Germinal center (tissue), 1 donor: ENCODE data around the gene HTR1D.

Source experiments
- DNase-seq: peaks from one replicate; pipeline ENCODE4 v3.0.0; 2012; ENCODE audit warnings: mixed read lengths, low spot score

HTR1D gene

DNA sequence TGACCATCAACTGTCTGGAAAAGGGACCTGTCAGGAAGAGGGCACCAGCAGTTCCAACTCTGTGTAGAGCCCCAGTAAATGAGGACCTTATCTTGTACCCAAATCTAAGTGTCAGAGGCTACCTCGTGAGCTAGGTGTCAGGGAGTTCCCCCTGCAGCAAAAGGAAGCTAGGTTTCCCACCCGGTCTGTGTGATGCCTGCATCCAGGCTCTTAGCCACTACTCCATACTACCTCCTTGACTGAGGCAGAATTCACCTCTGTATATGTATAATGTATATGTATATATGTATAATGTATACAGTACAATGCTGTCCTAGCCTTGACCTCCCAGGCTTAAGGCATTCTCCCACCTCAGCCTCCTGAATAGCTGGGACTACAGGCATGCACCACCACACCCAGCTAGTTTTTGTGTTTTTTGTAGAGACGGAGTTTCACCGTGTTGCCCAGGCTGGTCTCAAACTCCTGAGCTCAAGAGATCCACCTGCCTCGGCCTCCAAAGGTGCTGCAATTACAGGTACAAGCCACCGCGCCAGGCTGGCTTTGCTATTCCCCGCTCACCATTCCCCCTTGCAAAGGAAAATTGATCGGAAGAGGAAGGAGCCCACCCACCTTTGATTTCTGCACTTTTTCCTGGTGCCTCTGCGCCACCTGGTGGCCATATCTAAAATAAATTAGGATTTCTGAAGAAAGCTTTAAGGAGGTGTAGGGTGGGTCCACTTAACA, 32.9 kb downstream of the HTR1D start:
- DNase-seq: peak; percentile 50

DNA sequence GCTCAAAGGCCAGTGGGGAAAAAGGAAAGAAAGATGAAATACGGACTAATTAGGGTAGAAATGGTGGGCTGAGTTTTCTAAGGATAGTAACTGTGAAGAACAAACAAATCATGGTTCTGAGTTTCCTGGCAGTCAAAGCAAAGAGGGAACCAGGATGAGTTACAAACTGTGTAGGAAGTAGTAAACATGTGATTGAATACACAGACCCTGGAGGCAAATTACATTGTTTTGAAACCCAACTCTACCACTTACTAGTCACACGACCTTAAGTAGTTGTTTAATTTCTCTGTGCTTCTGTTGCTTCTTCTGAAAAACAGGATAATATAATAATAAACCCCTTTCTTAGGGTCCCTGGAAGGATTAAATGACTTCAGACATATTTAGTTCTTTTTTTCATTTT, 37.4 kb downstream of the HTR1D start:
- no peak for DNase-seq

DNA sequence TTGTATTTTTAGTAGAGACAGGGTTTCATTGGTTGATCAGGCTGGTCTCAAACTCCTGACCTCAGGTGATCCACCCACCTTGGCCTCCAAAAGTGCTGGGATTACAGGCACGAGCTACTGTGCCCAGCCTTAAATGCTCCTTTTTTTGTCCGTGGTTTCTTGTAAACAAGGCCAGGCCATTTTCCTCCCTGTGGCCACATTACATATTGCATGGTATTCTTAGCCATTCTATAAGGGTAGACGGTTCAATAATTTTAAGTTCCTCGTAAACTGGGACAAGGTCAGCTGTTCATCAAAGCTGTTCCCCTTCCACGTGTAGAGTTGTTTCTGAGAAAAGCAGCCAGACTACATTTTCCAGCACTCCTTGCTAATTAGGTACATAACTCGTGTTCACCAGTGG, 38.4 kb downstream of the HTR1D start:
- DNase-seq: peak; percentile 40

DNA sequence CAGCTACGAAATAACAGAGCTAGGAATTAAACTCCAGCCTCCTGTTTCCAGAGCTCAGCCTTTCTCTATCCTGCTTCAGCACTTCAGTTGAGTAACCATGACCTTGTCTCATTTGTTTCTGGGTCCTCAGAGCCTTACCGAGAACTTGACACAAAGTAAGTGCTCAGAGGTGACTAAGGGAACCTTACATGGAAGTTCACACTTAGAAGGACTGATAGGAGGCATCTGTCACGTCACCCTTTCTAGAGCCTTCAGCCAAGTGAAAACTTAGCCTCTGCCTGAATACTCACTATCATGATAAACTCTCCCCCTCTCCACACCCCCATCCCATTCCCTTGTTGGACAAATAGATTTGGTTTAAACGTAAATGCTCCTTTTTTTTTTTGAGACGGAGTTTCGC, 38.9 kb downstream of the HTR1D start:
- no peak for DNase-seq

DNA sequence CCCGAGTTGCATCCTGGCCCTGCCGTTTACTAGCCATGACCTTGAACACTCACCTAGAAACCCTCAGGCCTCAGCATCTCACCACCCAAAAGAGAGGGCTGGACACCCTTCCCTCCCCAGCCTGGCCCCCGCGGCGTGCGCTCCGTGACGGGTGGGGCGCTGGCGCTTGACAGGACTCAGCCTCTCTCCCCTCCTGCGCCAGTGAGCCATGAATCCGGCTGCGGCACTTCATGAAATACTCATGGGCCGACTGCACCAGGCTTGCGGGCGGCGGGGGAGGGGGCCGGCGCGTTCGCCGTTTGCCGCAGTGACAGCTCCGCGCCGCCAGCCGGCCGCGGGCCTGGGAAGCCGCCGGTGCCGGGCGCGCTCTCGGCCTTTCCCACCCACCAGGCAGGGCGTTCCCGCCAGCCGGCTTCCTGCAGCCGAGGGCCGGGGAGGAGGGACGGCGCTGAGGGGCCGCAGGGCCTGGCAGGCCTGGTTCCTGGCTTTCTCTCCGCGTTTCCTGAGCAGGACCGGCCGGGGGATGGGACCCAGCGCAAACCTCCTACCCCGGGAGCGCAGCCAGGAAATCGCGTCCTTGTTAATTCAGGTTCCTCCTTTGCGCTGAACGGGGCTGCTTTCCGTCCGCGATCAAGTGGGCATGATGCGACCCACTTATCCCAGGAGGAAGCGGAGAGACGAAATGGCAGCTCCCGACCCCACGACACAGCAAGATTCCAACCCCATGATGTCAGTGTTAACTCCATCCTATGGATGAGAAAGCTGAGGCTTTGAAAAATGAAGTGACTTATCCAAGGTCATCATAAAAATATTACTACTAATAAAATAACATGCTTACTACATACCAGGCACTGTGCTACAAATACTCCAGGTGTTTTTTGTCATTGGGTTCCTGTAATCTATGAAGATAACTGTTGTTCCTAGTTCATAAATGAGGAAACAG, 39.6 kb downstream of the HTR1D start:
- DNase-seq: peak; percentile 84

DNA sequence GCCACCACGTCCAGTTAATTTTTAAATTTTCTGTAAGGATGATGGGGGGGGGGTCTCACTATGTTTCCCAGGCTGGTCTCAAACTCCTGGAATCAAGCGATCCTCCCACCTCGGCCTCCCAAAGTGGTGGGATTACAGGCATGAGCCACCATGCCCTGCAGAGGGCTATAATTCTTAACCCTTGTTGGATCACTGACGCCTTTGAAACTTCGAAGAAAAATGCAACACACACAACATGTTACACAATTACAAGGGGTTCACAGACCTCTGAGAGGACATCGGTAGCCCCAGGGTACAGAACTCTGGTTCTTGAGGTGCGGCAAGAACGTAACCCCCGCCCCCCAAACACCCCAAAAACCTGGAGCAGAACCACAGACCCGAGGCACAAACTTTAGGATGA, 40.3 kb downstream of the HTR1D start:
- DNase-seq: no peak

GRCh38 chr1:23174426-23175110, 42.7 kb downstream of the HTR1D start:
- DNase-seq: no peak

- DNase-seq: no peak
Measured at GRCh38 chr1:23171181-23171755, 46.0 kb downstream of the HTR1D start.

GRCh38 chr1:23169727-23170335, 47.5 kb downstream of the HTR1D start:
- peak; percentile 37 for DNase-seq

- no peak for DNase-seq
Measured at GRCh38 chr1:23169195-23169575, 48.1 kb downstream of the HTR1D start.

DNA sequence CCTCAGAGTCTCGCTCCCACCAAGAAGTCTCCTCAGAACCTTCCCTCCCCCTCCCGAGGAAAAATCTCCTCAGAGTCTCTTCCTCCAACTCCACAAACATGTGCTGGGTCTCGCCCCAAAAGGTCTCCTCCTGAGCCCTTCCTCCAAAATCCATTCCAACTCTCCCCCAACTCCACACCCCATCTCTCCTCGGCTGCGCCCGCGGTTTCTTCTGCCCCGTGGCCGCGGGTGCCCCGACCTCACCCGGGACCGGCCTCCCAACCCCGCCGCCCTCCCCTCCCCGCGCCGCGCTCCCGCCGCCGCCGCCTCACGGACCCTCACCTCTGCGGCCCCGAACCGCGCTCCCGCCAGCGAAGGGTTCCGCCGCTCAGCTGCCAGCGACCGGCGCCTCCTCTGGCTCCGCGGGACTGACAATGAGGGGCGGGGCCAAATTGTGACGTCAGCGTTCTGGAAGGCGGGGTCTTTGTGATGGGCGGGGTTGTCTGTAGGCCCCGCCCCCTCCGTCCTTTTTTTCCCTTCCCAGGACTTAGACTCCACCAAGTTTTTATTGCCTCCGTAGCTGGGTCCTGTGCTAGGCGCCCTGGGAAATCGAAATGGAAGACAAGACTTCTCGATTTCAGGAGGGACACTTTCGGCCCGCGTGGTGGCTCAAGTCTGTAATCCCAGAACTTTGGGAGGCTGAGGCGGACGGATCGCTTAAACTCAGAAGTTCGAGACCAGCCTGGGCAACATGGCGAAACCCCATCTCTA, 48.7 kb downstream of the HTR1D start, which contains the start of gene LUZP1:
Gene LUZP1 (minus strand): TSS at position 412 of the 750 bp plus-strand sequence.
- DNase-seq: peak; percentile 88

- peak; percentile 57 for DNase-seq
Measured at GRCh38 chr1:23168079-23168444, 49.2 kb downstream of the HTR1D start.

DNA sequence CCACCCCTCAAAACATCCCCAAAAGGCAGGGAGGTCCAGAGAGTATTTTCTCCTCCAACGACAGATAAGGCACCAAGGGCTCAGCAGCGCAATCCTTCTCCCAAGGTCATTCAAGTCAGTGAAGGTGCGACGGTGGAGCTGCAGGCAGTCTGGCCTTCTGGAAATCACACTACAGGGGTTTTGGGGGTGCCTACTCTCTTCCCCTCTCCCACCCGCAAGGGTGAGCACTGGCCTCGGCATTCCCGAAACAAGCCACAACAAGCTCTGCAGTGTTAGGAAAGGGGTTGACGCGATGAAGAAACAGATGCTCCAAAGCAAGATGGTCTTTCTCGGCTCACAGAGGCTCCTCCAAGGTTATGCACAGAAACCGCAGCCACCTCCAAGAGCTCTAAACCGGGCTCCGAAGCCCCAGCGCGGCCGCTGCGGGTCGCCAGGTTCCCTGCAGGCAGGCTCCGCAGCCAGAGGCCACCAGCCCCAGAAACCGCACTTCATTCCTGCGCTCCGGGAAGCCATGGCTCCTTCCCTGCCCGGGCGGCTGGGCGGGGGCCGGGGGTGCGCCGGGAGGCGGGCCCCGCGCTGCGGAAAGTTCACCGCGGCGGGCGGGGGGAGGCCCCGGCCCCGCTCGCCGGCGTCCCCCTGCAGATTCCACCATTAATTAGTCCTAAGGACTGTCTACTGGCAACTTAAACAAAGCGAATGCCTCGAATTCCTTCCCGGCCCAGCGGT, 49.8 kb downstream of the HTR1D start:
- DNase-seq: peak; percentile 46

DNA sequence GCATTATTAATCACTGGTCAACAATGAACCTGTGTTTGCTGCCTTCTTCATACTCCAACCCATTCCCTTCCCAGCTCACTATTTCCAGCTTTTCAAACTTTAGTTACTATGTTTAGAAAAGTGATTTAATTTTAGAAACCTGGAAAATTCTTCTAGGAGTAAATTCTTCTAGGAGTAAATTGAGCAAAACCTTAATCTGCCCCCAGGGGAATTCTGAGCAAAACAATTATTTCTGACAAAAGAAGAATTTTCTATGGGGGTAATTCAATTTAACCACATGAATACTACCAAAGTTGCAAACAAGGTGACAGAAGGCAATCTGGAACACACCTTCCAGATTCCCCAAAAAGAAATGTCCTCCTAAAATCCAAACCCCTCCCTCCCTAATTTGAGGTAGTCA, 50.4 kb downstream of the HTR1D start:
- no peak for DNase-seq

GRCh38 chr1:23163395-23163794, 53.9 kb downstream of the HTR1D start:
- DNase-seq: no peak

- no peak for DNase-seq
Measured at GRCh38 chr1:23159963-23160877, 57.1 kb downstream of the HTR1D start.

DNA sequence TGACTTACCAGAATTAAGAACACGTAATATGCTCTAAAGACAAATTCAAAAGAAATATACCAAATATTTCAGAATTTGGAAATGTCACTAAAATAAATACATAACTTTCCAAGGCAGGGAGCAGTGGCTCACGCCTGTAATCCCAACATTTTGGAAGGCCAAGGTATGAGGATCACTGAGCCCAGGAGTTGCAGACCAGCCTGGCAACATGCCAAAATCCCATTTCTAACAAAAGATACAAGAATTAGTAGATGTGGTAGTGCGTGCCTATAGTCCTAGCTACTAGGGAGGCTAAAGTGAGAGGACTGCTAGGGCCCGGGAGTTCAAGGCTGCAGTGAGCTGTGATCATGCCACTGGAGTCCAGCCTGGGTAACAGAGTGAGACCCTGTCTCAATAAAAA, 60.4 kb downstream of the HTR1D start:
- DNase-seq: no peak

- no peak for DNase-seq
Measured at GRCh38 chr1:23152966-23153684, 64.2 kb downstream of the HTR1D start.

DNA sequence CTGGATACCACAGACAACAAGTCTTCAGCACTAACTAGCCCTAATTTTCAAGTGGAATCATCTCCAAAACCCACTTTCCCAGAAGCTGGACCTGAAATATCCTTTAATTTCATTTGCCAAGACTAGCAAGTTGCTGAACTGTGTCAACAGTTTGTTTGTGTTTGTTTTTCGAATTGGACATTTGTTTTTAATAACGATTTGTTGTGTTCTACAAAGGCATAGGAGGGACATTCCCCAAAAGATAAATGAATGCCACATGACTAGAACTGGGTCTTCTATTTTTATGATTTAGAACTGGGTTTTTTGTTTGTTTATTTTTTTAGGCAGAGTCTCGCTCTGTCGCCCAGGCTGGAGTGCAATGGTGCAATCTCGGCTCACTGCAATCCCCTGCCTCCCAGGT, 66.6 kb downstream of the HTR1D start:
- DNase-seq: no peak
